T-helper 2 cell treated with Interferon-gamma antibody and Interleukin-4, amounts not matched to agents 100 ng/mL and 5 ng/mL, for 36 hours (primary cell): ENCODE data around the gene FOXRED1. TPM values are rescaled to one million over a fixed set of nuclear protein-coding genes. Genes with fewer than 3 reads are reported as not detected.

Source experiments
- intact Hi-C: fragments of 100-400 bp; cut with micrococcal nuclease; formaldehyde crosslinking; loops from one replicate; pipeline ENCODE4 v1.15.1; 2023
- total RNA-seq: library from RNA; stranded (reverse); gene quantifications from 2 replicates; pipeline ENCODE4 v1.2.3, GENCODE V29; 2022

Gene FOXRED1
- total RNA-seq, 1 donor from 2014 or later = 48.2 TPM

- intact Hi-C loops = loop anchor here (1.0 kb wide), 1 partner anchor 170 kb away; no protein-coding TSS in a partner anchor
Observed at GRCh38 chr11:126310200-126310991, 41.4 kb downstream of the FOXRED1 start.

GRCh38 chr11:126310992-126311310 is 42.0 kb downstream of the FOXRED1 start:
- intact Hi-C loops = loop anchor here (1.0 kb wide), 1 partner anchor 169 kb away; no protein-coding TSS in a partner anchor

GRCh38 chr11:126311401-126312291 is 42.7 kb downstream of the FOXRED1 start:
- intact Hi-C loops = no loop called here

- intact Hi-C loops = no loop called here
Observed at GRCh38 chr11:126312961-126313360, 44.0 kb downstream of the FOXRED1 start.

- intact Hi-C loops = no loop called here
Observed at GRCh38 chr11:126313826-126314225, 44.9 kb downstream of the FOXRED1 start.

- intact Hi-C loops = loop anchor here (5.0 kb wide), 1 partner anchor 100 kb away; no protein-coding TSS in a partner anchor
Observed at GRCh38 chr11:126317432-126317755, 48.4 kb downstream of the FOXRED1 start.

- intact Hi-C loops = loop anchor here (2.0 to 5.0 kb wide), 2 partner anchors 37 to 99 kb away; partner anchors contain the start of gene ST3GAL4
Observed at GRCh38 chr11:126317756-126318573, 49.0 kb downstream of the FOXRED1 start.

- intact Hi-C loops = loop anchor here (2.0 to 5.0 kb wide), 2 partner anchors 36 to 99 kb away; partner anchors contain the start of gene ST3GAL4
Observed at GRCh38 chr11:126318574-126319373, 49.8 kb downstream of the FOXRED1 start.

- intact Hi-C loops = loop anchor here (2.0 to 5.0 kb wide), 2 partner anchors 35 to 98 kb away; partner anchors contain the start of gene ST3GAL4
Observed at GRCh38 chr11:126319374-126319740, 50.4 kb downstream of the FOXRED1 start.

GRCh38 chr11:126322996-126323395 is 54.0 kb downstream of the FOXRED1 start:
- intact Hi-C loops = no loop called here

GRCh38 chr11:126327281-126328000 is 58.5 kb downstream of the FOXRED1 start:
- intact Hi-C loops = no loop called here

Other genes with a start within 250 kb of the FOXRED1 start
- 2.6 and 4.5 TPM in 2 replicates for gene CDON, start 206.3 kb upstream of the FOXRED1 start, total RNA-seq
- gene RPUSD4, start 57.5 kb upstream of the FOXRED1 start, total RNA-seq = 34.9 and 36.3 TPM in 2 replicates
- 11.8 and 12.1 TPM in 2 replicates for gene FAM118B, start 57.4 kb upstream of the FOXRED1 start, total RNA-seq
- gene SRPRA, start 259 bp upstream of the FOXRED1 start, total RNA-seq = 150 and 157 TPM in 2 replicates
- gene TIRAP, start 13.9 kb downstream of the FOXRED1 start, total RNA-seq = 14.8 and 17.6 TPM in 2 replicates
- gene DCPS, start 34.9 kb downstream of the FOXRED1 start, total RNA-seq = 38.8 and 43.9 TPM in 2 replicates
- 8.4 and 9.0 TPM in 2 replicates for gene ST3GAL4, start 86.5 kb downstream of the FOXRED1 start, total RNA-seq